PC-3 (cell line): ENCODE data around the gene EN1. TPM values are rescaled to one million over a fixed set of nuclear protein-coding genes. Genes with fewer than 3 reads are reported as not detected.

Experiments
- ATAC-seq: fragments of 200-7000 bp; cut with Tn5 transposase; 2 replicates; pipeline ENCODE4 v1.9.1; 2020; ENCODE audit warnings: mild to moderate bottlenecking, moderate library complexity
- BruUV-seq: library from RNA; stranded (reverse); fragments of 400-500 nt; replicated peaks from 2 replicates; lab custom pipeline; 2021; lab: Mats Ljungman, UMichigan
- CTCF ChIA-PET: fragments of 300-600 bp; sonication (Branson Sonifier 250); formaldehyde crosslinking; loops from one replicate; lab custom pipeline; 2022; ENCODE audit warnings: antibody characterized with exemption; lab: Charles Lee
- POLR2A ChIA-PET: fragments of 300-600 bp; sonication (Branson Sonifier 250); formaldehyde crosslinking; loops from one replicate; lab custom pipeline; 2022; ENCODE audit warnings: antibody characterized with exemption; ENCODE audit not compliant: unreplicated experiment; lab: Charles Lee
- DNase-seq: peaks from one replicate; pipeline ENCODE4 v3.0.0-alpha.2; 2015
- H2AFZ ChIP-seq: fragments of 300-600 bp; sonication (generic); 2 replicates; pipeline ENCODE4 v1.6.0; 2016; ENCODE audit warnings: antibody characterized with exemption, low read length
- H3F3A ChIP-seq: fragments of 300-600 bp; sonication (generic); one replicate; pipeline ENCODE4 v1.6.0; 2017; ENCODE audit warnings: antibody characterized with exemption, low read length, control low read depth, mild to moderate bottlenecking; ENCODE audit not compliant: unreplicated experiment
- H3K27ac ChIP-seq: fragments of 300-600 bp; sonication (generic); 2 replicates; pipeline ENCODE4 v1.5.1; 2016; ENCODE audit warnings: mild to moderate bottlenecking, low read length
- H3K27me3 ChIP-seq: fragments of 300-600 bp; sonication (generic); 2 replicates; pipeline ENCODE4 v1.6.1; 2016; ENCODE audit warnings: low read length, mixed read lengths
- H3K36me3 ChIP-seq: fragments of 300-600 bp; sonication (generic); 2 replicates; pipeline ENCODE4 v1.6.1; 2016; ENCODE audit warnings: low read depth, mixed run types, low read length, mixed read lengths
- H3K4me1 ChIP-seq: fragments of 300-600 bp; sonication (generic); 2 replicates; pipeline ENCODE4 v1.5.1; 2016; ENCODE audit warnings: low read length; ENCODE audit not compliant: insufficient read depth
- H3K4me2 ChIP-seq: fragments of 300-600 bp; sonication (generic); 2 replicates; pipeline ENCODE4 v1.6.0; 2016; ENCODE audit warnings: low read length
- H3K4me3 ChIP-seq: fragments of 300-600 bp; sonication (generic); 2 replicates; pipeline ENCODE4 v1.5.1; 2016; ENCODE audit warnings: mild to moderate bottlenecking, low read length, mixed read lengths
- H3K79me2 ChIP-seq: fragments of 300-600 bp; sonication (generic); 2 replicates; pipeline ENCODE4 v1.6.1; 2017; ENCODE audit warnings: low read length, mixed read lengths
- H3K9ac ChIP-seq: fragments of 300-600 bp; sonication (generic); 2 replicates; pipeline ENCODE4 v1.6.0; 2016; ENCODE audit warnings: mild to moderate bottlenecking, low read length
- H3K9me2 ChIP-seq: fragments of 300-600 bp; sonication (generic); replicated peaks from 2 replicates; pipeline ENCODE4 v1.6.1; 2016; ENCODE audit warnings: mixed run types, low read length, mixed read lengths
- H3K9me3 ChIP-seq: fragments of 300-600 bp; sonication (generic); 2 replicates; pipeline ENCODE4 v1.6.1; 2016; ENCODE audit warnings: low read length, mixed read lengths
- H4K20me1 ChIP-seq: fragments of 300-600 bp; sonication (generic); 2 replicates; pipeline ENCODE4 v1.6.1; 2016; ENCODE audit warnings: low read length, mixed read lengths
- EZH2 ChIP-seq: fragments of 300-600 bp; sonication (generic); IDR thresholded peaks from one replicate; pipeline ENCODE4 v1.6.1; 2017; ENCODE audit warnings: antibody characterized with exemption, mild to moderate bottlenecking, low read length; ENCODE audit not compliant: unreplicated experiment
- EZH2phosphoT487 ChIP-seq: fragments of 300-600 bp; sonication (generic); IDR thresholded peaks from 2 replicates; pipeline ENCODE4 v1.6.1; 2018; ENCODE audit warnings: mild to moderate bottlenecking, antibody characterized with exemption, low read length, borderline replicate concordance
- intact Hi-C: fragments of 100-400 bp; cut with micrococcal nuclease; formaldehyde crosslinking; loops from 2 replicates; pipeline ENCODE4 v1.9.0; 2023
- total RNA-seq: library from RNA; depleted of rRNA; stranded (reverse); fragments of >200 nt; gene quantifications from 2 replicates; pipeline ENCODE4 v1.2.3, GENCODE V29; 2014
- TF ChIP-seq, protein P1 (sequence below): fragments of 300-600 bp; sonication (generic); conservative IDR thresholded peaks from 2 replicates; pipeline ENCODE4 v1.5.1; 2017; ENCODE audit warnings: antibody characterized with exemption, low read depth, mild to moderate bottlenecking, low read length

EN1 gene
- total RNA-seq, 1 experiment from 2014 or later, result 3.2 TPM

DNA sequence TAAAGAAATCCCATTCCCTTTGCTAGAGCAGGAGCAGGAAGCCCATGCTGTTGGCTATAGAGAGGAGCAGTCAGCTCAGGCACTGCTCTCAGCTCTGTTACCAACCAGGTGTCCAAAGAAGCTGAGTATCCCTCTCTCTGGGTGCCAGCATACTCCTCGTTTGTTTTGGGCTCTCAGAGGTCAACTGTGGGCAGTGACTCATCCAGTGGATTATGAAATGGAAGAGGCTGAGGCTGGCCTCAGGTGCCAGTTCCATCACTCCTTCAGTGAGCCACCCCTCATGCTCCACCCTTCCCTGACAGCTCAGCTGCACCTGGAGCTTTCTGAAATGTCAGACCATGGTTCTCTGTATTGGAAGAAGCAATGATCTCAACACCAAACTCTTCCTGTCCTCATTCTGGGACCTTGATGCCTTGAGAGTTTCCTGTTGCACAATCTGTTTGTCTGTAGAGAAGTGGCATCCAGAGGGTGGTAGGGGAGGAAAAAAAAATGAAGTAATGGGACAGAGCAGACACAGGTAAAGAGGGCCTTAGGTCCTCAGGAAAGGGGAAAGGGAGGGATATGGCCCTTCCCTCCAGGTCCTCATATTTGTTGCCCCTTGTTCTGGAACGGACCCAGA is 31.2 kb upstream of the EN1 start:
- TF ChIP-seq EZH2 (no peak), EZH2phosphoT487 (no peak)
- TF ChIP-seq, protein P1, sequence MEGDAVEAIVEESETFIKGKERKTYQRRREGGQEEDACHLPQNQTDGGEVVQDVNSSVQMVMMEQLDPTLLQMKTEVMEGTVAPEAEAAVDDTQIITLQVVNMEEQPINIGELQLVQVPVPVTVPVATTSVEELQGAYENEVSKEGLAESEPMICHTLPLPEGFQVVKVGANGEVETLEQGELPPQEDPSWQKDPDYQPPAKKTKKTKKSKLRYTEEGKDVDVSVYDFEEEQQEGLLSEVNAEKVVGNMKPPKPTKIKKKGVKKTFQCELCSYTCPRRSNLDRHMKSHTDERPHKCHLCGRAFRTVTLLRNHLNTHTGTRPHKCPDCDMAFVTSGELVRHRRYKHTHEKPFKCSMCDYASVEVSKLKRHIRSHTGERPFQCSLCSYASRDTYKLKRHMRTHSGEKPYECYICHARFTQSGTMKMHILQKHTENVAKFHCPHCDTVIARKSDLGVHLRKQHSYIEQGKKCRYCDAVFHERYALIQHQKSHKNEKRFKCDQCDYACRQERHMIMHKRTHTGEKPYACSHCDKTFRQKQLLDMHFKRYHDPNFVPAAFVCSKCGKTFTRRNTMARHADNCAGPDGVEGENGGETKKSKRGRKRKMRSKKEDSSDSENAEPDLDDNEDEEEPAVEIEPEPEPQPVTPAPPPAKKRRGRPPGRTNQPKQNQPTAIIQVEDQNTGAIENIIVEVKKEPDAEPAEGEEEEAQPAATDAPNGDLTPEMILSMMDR, result no peak
- ChIA-PET POLR2A (no interaction called here), CTCF (no interaction called here)
- Histone ChIP-seq H3K9me3 (no peaks in the 10 kb centered on the region), H3K9me2 (no peaks in the 10 kb centered on the region), H3K9ac (no peak overlapping the region), H3K27me3 (no peaks in the 10 kb centered on the region; the same call in 1 of the 2 replicates), H2AFZ (no peak overlapping the region), H3K4me1 (peaks cover 23% of the 10 kb centered on the region), H3K79me2 (no peaks in the 10 kb centered on the region), H4K20me1 (no peaks in the 10 kb centered on the region), H3K4me3 (no peak overlapping the region), H3F3A (no peaks in the 10 kb centered on the region), H3K36me3 (no peaks in the 10 kb centered on the region), H3K27ac (no peak overlapping the region), H3K4me2 (0 out of 2 replicates have a peak overlapping the region, but pooled peaks have one; percentile 31)
- ATAC-seq (0 out of 2 replicates have a peak, but pooled peaks have one; percentile 8), DNase-seq (peak; percentile 94)
- intact Hi-C loops, result no loop called here
- no TSS peak for BruUV-seq

DNA sequence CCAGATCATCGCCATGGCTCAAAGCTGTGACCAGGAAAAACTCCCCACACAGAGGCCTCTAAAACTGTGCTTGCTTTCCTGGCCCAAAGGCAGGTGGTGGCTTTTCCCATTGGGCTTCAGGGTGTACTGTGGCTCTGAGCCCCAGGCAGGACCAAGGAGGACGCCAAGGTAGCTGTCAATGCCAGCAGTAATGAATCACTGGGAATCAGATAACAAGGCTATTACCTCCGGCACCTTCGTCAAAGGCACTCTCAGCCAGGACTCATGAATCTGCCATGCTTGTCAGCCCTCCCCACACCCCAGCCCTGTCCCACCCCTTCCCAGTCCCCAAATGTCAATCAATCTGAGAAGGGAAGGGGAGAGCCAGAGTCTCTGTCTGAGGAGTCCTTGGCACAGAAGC is 27.9 kb upstream of the EN1 start:
- DNase-seq (peak; percentile 60), ATAC-seq (peak; percentile 51; the same call in 1 of the 2 replicates)
- H3K9me2 ChIP-seq, result no peaks in the 10 kb centered on the region
- no peak overlapping the region for H3K4me3 ChIP-seq
- CTCF ChIA-PET, result no interaction called here
- intact Hi-C loops, result no loop called here
- H3K9me3 ChIP-seq, result no peaks in the 10 kb centered on the region
- no peaks in the 10 kb centered on the region for H3K79me2 ChIP-seq
- TF ChIP-seq, protein P1, result no peak
- TF ChIP-seq EZH2 (no peak), EZH2phosphoT487 (no peak)
- H3K27me3 ChIP-seq, result no peaks in the 10 kb centered on the region; the same call in 1 of the 2 replicates
- H3K9ac ChIP-seq, result no peak overlapping the region
- no peaks in the 10 kb centered on the region for H4K20me1 ChIP-seq
- no peak overlapping the region for H3K27ac ChIP-seq
- no peak overlapping the region for H2AFZ ChIP-seq
- peaks cover 20% of the 10 kb centered on the region for H3K4me1 ChIP-seq
- H3K4me2 ChIP-seq, result no peak overlapping the region
- H3F3A ChIP-seq, result no peaks in the 10 kb centered on the region
- H3K36me3 ChIP-seq, result no peaks in the 10 kb centered on the region
- POLR2A ChIA-PET, result no interaction called here
- BruUV-seq, result no TSS peak

DNA sequence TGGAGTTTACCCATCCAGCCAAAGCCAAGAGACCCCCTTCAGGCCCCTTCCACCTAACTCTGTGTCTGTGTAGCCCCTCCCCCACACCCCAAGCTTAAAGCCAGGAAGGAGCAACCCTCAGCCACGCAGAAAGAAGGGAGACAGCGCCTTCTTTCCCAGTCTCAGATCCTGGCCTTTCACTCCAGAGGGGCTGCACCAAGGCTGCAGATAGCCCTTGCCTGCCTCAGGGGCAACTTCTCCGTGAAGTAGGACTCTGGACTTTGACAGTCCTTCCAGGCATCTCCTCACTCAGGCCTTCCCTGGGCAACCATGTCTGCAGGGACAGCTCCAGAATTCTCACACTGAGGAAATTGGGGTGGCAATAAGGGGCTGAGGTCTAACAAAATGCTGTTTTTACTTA is 26.9 kb upstream of the EN1 start:
- Histone ChIP-seq H3K9me2 (no peaks in the 10 kb centered on the region), H3K27ac (no peak overlapping the region), H3K4me1 (peaks cover 20% of the 10 kb centered on the region), H3K36me3 (no peaks in the 10 kb centered on the region), H2AFZ (no peak overlapping the region), H3K4me3 (no peak overlapping the region), H4K20me1 (no peaks in the 10 kb centered on the region), H3K9me3 (no peaks in the 10 kb centered on the region), H3K79me2 (no peaks in the 10 kb centered on the region), H3K27me3 (no peaks in the 10 kb centered on the region; the same call in 1 of the 2 replicates), H3K9ac (no peak overlapping the region), H3F3A (no peaks in the 10 kb centered on the region), H3K4me2 (no peak overlapping the region)
- ChIA-PET POLR2A (no interaction called here), CTCF (no interaction called here)
- DNase-seq, result no peak
- TF ChIP-seq, protein P1, result no peak
- TF ChIP-seq EZH2, result no peak
- TF ChIP-seq EZH2phosphoT487, result no peak
- intact Hi-C loops, result no loop called here
- BruUV-seq, result no TSS peak
- ATAC-seq, result no peak
